Liver (tissue), 9 donors: ENCODE results near the gene CRTC2. TPM values are rescaled to one million over a fixed set of nuclear protein-coding genes. Genes with fewer than 3 reads are reported as not detected.

Source experiments
- DNase-seq: peaks from one replicate; pipeline ENCODE4 v3.0.0-alpha.2; 2017; ENCODE audit warnings: low spot score
- H3K27ac ChIP-seq, 2 donors: one replicate each; pipeline ENCODE4 v1.7.0; 2013; ENCODE audit warnings: inconsistent platforms in 2 of 2, low read length in 2 of 2, control low read depth in 1 of 2, low read depth in 1 of 2, mild to moderate bottlenecking in 1 of 2
- H3K27me3 ChIP-seq, 4 donors: one replicate each; pipeline versions ENCODE4 v1.6.1 to v1.7.0; 2013; ENCODE audit warnings: low read length in 3 of 4, inconsistent platforms in 1 of 4, mild to moderate bottlenecking in 1 of 4, moderate library complexity in 1 of 4; ENCODE audit not compliant: control insufficient read depth in 4 of 4, insufficient read depth in 4 of 4
- H3K36me3 ChIP-seq, 4 donors: one replicate each; pipeline versions ENCODE4 v1.6.1 to v1.7.0; 2013; ENCODE audit warnings: low read length in 3 of 4, mild to moderate bottlenecking in 3 of 4, low read depth in 1 of 4, moderate library complexity in 1 of 4; ENCODE audit not compliant: control insufficient read depth in 4 of 4, insufficient read depth in 3 of 4
- H3K4me1 ChIP-seq, 4 donors: one replicate each; pipeline versions ENCODE4 v1.6.1 to v1.7.0; 2013; ENCODE audit warnings: low read length in 3 of 4, mild to moderate bottlenecking in 3 of 4, moderate library complexity in 1 of 4; ENCODE audit not compliant: control insufficient read depth in 4 of 4, insufficient read depth in 4 of 4
- H3K4me3 ChIP-seq, 3 donors: one replicate each; pipeline versions ENCODE4 v1.6.1 to v1.7.0; 2013; ENCODE audit warnings: low read length in 3 of 3, control low read depth in 1 of 3, low read depth in 1 of 3, mild to moderate bottlenecking in 1 of 3
- H3K9ac ChIP-seq, 2 donors: one replicate each; pipeline ENCODE4 v1.7.0; 2013; ENCODE audit warnings: low read length in 2 of 2, mild to moderate bottlenecking in 2 of 2, moderate library complexity in 2 of 2, control low read depth in 1 of 2, low read depth in 1 of 2
- H3K9me3 ChIP-seq, 4 donors: one replicate each; pipeline versions ENCODE4 v1.6.1 to v1.7.0; 2013; ENCODE audit warnings: low read length in 3 of 4; ENCODE audit not compliant: control insufficient read depth in 4 of 4
- EGR1 ChIP-seq, 2 donors: IDR thresholded peaks; 2 replicates each; pipeline ENCODE4 v1.6.1; 2016 to 2018; ENCODE audit warnings: antibody characterized with exemption in 2 of 2, low read depth in 2 of 2
- FOXA2 ChIP-seq: IDR thresholded peaks from 2 replicates; pipeline ENCODE4 v1.6.1; 2016; ENCODE audit warnings: antibody characterized with exemption
- GABPA ChIP-seq, 2 donors: IDR thresholded peaks in 1 of 2; conservative IDR thresholded peaks in 1 of 2; 2 replicates each; pipeline ENCODE4 v1.6.1; 2016; ENCODE audit warnings: antibody characterized with exemption in 2 of 2, mild to moderate bottlenecking in 1 of 2, moderate library complexity in 1 of 2
- HNF4A ChIP-seq, 2 donors: conservative IDR thresholded peaks; 2 replicates each; pipeline ENCODE4 v1.6.1; 2016; ENCODE audit warnings: antibody characterized with exemption in 2 of 2, mild to moderate bottlenecking in 2 of 2
- HNF4G ChIP-seq: IDR thresholded peaks from 2 replicates; pipeline ENCODE4 v1.6.1; 2016; ENCODE audit warnings: antibody characterized with exemption
- JUND ChIP-seq, 2 donors: IDR thresholded peaks; 2 replicates each; pipeline ENCODE4 v1.6.1; 2016; ENCODE audit warnings: antibody characterized with exemption in 2 of 2
- NR2F2 ChIP-seq: IDR thresholded peaks from 2 replicates; pipeline ENCODE4 v1.6.1; 2016; ENCODE audit warnings: antibody characterized with exemption
- RAD21 ChIP-seq, 2 donors: IDR thresholded peaks; 2 replicates each; pipeline ENCODE4 v1.6.1; 2016; ENCODE audit warnings: antibody characterized with exemption in 2 of 2, mild to moderate bottlenecking in 2 of 2
- RXRA ChIP-seq, 2 donors: IDR thresholded peaks; 2 replicates each; pipeline ENCODE4 v1.6.1; 2017 to 2018; ENCODE audit warnings: antibody characterized with exemption in 2 of 2, mild to moderate bottlenecking in 1 of 2
- SP1 ChIP-seq: IDR thresholded peaks from 2 replicates; pipeline ENCODE4 v1.6.1; 2018; ENCODE audit warnings: antibody characterized with exemption, mild to moderate bottlenecking
- TAF1 ChIP-seq: conservative IDR thresholded peaks from 2 replicates; pipeline ENCODE4 v1.6.1; 2016; ENCODE audit warnings: antibody characterized with exemption, mild to moderate bottlenecking
- YY1 ChIP-seq: IDR thresholded peaks from 2 replicates; pipeline ENCODE4 v1.6.1; 2016; ENCODE audit warnings: antibody characterized with exemption, mild to moderate bottlenecking
- WGBS: extraction: QIAGEN DNeasy Blood & Tissue Kit; methylation state at CpG from one replicate; pipeline ENCODE4 v1.1.7; 2013; 5-methylcytosine and 5-hydroxymethylcytosine counted together
- polyA plus RNA-seq, 2 donors: library from polyadenylated mRNA; stranded (reverse) in 1 of 2; unstranded in 1 of 2; fragments of 200-250 nt in 1 of 2; fragments of >200 nt in 1 of 2; fragmentation: Nextera tagmentation in 1 of 2; extraction: Ambion mirVana in 1 of 2; gene quantifications; one replicate each; pipeline versions ENCODE4 v1.2.1 to v1.2.3, GENCODE V29; 2013 to 2015
- total RNA-seq, 2 donors: library from RNA; depleted of rRNA; stranded (reverse); fragments of >200 nt; gene quantifications; one replicate each; pipeline ENCODE4 v1.2.3, GENCODE V29; 2014
- TF ChIP-seq, protein P1 (sequence below): IDR thresholded peaks from 2 replicates; pipeline ENCODE4 v1.6.1; 2016; ENCODE audit warnings: antibody characterized with exemption, mild to moderate bottlenecking
- TF ChIP-seq, protein P2 (sequence below): fragments of 150-350 bp; IDR thresholded peaks from 2 replicates; pipeline ENCODE4 v1.5.1; 2017; ENCODE audit warnings: improper control_type of control experiment, low read depth, low read length; ENCODE audit not compliant: missing input control
- TF ChIP-seq, protein P3 (sequence below): IDR thresholded peaks from 2 replicates; pipeline ENCODE4 v1.6.1; 2016; ENCODE audit warnings: antibody characterized with exemption
- TF ChIP-seq, protein P4 (sequence below): IDR thresholded peaks from 2 replicates; pipeline ENCODE4 v1.6.1; 2016; ENCODE audit warnings: antibody characterized with exemption
- TF ChIP-seq, protein P5 (sequence below): IDR thresholded peaks from 2 replicates; pipeline ENCODE4 v1.6.1; 2016; ENCODE audit warnings: antibody characterized with exemption
- donor health status: healthy.
- donor health status: healthy.
- donor health status: healthy.
- donor health status: healthy.
- donor health status: healthy.

CRTC2 gene
- total and polyA plus RNA-seq, 4 donors, result 4.9 to 14.9 (median 8.2) TPM

DNA sequence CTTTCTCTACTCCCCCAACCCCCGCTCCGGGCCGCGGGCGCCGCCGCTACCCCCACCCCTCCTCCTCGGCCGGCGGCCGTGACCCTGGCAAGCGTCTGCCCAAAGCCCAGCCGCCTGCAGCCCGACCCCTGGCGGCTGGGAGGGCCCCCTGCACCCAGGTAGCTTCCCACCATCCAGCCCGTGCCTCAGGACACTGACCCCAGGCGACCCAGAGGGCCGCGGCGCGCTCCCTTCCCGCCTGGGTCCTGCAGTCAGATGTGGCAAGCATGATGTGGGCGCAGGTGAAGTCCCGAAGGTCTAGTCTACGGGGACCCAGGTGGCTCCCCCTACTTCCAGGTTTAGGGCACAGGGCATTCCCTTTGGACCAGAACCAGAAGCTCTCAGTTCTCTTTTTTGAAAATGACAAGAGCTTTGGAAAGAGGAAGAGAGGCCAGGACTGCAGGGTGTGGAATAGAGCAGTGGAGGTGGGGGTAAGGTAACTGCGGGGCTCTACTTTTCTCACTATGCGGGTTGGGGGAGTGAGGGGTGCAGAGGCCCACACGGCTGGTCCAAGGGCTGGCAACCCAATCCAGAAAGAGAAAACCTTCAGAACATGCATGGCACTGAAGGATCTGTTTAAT is 11.7 kb downstream of the CRTC2 start, which contains the start of gene DENND4B:
TSS of gene DENND4B (minus strand) at position 97 of the 620 bp plus-strand sequence. CDS start 2,344 bp downstream, outside the sequence.
- WGBS, result 10% methylated on average over 28 of the region's 28 CpGs
- H3K36me3 ChIP-seq, result peaks cover 11 to 36% (median 21%) of the 10 kb centered on the region in 4 donors

More for the DNA sequence above, 11.7 kb downstream of the CRTC2 start, which contains the start of gene DENND4B:
- Histone ChIP-seq H3K27ac (peak within 1 kb of the TSS; percentile 94 to 95), H3K9ac (peak within 1 kb of the TSS; percentile 24 to 85), H3K4me1 (peaks cover 14 to 38% (median 24%) of the 10 kb centered on the region in 4 donors), H3K27me3 (no peaks in the 10 kb centered on the region), H3K4me3 (peak within 1 kb of the TSS; percentile 80 to 97 (median 87)), H3K9me3 (no peaks in the 10 kb centered on the region)
- peak; percentile 71 for TF ChIP-seq SP1
- TF ChIP-seq RAD21 (IDR thresholded peaks at IDR 0.05), result peak; percentile 68 to 84
- TF ChIP-seq FOXA2, result no peak
- TF ChIP-seq, protein P1, sequence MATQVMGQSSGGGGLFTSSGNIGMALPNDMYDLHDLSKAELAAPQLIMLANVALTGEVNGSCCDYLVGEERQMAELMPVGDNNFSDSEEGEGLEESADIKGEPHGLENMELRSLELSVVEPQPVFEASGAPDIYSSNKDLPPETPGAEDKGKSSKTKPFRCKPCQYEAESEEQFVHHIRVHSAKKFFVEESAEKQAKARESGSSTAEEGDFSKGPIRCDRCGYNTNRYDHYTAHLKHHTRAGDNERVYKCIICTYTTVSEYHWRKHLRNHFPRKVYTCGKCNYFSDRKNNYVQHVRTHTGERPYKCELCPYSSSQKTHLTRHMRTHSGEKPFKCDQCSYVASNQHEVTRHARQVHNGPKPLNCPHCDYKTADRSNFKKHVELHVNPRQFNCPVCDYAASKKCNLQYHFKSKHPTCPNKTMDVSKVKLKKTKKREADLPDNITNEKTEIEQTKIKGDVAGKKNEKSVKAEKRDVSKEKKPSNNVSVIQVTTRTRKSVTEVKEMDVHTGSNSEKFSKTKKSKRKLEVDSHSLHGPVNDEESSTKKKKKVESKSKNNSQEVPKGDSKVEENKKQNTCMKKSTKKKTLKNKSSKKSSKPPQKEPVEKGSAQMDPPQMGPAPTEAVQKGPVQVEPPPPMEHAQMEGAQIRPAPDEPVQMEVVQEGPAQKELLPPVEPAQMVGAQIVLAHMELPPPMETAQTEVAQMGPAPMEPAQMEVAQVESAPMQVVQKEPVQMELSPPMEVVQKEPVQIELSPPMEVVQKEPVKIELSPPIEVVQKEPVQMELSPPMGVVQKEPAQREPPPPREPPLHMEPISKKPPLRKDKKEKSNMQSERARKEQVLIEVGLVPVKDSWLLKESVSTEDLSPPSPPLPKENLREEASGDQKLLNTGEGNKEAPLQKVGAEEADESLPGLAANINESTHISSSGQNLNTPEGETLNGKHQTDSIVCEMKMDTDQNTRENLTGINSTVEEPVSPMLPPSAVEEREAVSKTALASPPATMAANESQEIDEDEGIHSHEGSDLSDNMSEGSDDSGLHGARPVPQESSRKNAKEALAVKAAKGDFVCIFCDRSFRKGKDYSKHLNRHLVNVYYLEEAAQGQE, result no peak
- TF ChIP-seq TAF1, result no peak
- peak; percentile 31 for TF ChIP-seq NR2F2
- TF ChIP-seq, protein P2, sequence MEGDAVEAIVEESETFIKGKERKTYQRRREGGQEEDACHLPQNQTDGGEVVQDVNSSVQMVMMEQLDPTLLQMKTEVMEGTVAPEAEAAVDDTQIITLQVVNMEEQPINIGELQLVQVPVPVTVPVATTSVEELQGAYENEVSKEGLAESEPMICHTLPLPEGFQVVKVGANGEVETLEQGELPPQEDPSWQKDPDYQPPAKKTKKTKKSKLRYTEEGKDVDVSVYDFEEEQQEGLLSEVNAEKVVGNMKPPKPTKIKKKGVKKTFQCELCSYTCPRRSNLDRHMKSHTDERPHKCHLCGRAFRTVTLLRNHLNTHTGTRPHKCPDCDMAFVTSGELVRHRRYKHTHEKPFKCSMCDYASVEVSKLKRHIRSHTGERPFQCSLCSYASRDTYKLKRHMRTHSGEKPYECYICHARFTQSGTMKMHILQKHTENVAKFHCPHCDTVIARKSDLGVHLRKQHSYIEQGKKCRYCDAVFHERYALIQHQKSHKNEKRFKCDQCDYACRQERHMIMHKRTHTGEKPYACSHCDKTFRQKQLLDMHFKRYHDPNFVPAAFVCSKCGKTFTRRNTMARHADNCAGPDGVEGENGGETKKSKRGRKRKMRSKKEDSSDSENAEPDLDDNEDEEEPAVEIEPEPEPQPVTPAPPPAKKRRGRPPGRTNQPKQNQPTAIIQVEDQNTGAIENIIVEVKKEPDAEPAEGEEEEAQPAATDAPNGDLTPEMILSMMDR, result peak; percentile 96
- TF ChIP-seq, protein P3, sequence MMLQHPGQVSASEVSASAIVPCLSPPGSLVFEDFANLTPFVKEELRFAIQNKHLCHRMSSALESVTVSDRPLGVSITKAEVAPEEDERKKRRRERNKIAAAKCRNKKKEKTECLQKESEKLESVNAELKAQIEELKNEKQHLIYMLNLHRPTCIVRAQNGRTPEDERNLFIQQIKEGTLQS, result no peak
- no peak for TF ChIP-seq JUND (IDR thresholded peaks at IDR 0.05)
- TF ChIP-seq, protein P4, sequence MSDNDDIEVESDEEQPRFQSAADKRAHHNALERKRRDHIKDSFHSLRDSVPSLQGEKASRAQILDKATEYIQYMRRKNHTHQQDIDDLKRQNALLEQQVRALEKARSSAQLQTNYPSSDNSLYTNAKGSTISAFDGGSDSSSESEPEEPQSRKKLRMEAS, result no peak
- TF ChIP-seq, protein P5, sequence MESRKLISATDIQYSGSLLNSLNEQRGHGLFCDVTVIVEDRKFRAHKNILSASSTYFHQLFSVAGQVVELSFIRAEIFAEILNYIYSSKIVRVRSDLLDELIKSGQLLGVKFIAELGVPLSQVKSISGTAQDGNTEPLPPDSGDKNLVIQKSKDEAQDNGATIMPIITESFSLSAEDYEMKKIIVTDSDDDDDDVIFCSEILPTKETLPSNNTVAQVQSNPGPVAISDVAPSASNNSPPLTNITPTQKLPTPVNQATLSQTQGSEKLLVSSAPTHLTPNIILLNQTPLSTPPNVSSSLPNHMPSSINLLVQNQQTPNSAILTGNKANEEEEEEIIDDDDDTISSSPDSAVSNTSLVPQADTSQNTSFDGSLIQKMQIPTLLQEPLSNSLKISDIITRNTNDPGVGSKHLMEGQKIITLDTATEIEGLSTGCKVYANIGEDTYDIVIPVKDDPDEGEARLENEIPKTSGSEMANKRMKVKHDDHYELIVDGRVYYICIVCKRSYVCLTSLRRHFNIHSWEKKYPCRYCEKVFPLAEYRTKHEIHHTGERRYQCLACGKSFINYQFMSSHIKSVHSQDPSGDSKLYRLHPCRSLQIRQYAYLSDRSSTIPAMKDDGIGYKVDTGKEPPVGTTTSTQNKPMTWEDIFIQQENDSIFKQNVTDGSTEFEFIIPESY, result no peak
- TF ChIP-seq YY1, result no peak
- TF ChIP-seq HNF4G, result peak; percentile 19
- TF ChIP-seq EGR1 (IDR thresholded peaks at IDR 0.05; ENCODE audit: low read depth in 2 of 2), result no peak
- peak; percentile 87 to 97 for TF ChIP-seq RXRA (IDR thresholded peaks at IDR 0.05)
- peak; percentile 15 to 39 for TF ChIP-seq HNF4A (conservative IDR thresholded peaks at IDR 0.05)
- no peak for TF ChIP-seq GABPA (IDR thresholded peaks at IDR 0.05 in 1 of 2, conservative IDR thresholded peaks at IDR 0.05 in 1 of 2)
- DNase-seq, result peak; percentile 86
